Cardiac septum (tissue), 1 donor: ENCODE measurements around the gene MTX2. TPM values are rescaled to one million over a fixed set of nuclear protein-coding genes. Genes with fewer than 3 reads are reported as not detected.

Experiments
- DNase-seq: peaks from one replicate; pipeline ENCODE4 v3.0.0-alpha.2; 2020; ENCODE audit warnings: low spot score
- intact Hi-C: fragments of 100-400 bp; cut with DNase I; formaldehyde crosslinking; loops from one replicate; pipeline ENCODE4 v1.14.0; 2022
- long read RNA-seq: library from polyadenylated mRNA; unstranded; transcript quantifications from one replicate; pipeline ENCODE4 v2.0.0, GENCODE V29; 2021
- total RNA-seq: library from RNA; stranded (reverse); fragmentation: NEBNext Ultra II Directional; extraction: Animal tissue kit (Norgen Biotek cat#: 25700); gene quantifications from one replicate; pipeline ENCODE4 v1.2.1, GENCODE V29; 2021
- donor health status: DM: no; HTN: no; CAD: no.

MTX2 gene
- 44.1 TPM for total RNA-seq
- long read RNA-seq, transcript MTX2-202 (11 exons, 1,592 nt) = minor isoform, 7 of 93 reads
- long read RNA-seq, transcript MTX2-201 (10 exons, 1,364 nt) = major isoform, 75 of 93 reads
- long read RNA-seq, partial matches to known transcripts = 2 of 93 reads
- long read RNA-seq, other reads (novel, unspliced or antisense) = 9 of 93 reads

DNA sequence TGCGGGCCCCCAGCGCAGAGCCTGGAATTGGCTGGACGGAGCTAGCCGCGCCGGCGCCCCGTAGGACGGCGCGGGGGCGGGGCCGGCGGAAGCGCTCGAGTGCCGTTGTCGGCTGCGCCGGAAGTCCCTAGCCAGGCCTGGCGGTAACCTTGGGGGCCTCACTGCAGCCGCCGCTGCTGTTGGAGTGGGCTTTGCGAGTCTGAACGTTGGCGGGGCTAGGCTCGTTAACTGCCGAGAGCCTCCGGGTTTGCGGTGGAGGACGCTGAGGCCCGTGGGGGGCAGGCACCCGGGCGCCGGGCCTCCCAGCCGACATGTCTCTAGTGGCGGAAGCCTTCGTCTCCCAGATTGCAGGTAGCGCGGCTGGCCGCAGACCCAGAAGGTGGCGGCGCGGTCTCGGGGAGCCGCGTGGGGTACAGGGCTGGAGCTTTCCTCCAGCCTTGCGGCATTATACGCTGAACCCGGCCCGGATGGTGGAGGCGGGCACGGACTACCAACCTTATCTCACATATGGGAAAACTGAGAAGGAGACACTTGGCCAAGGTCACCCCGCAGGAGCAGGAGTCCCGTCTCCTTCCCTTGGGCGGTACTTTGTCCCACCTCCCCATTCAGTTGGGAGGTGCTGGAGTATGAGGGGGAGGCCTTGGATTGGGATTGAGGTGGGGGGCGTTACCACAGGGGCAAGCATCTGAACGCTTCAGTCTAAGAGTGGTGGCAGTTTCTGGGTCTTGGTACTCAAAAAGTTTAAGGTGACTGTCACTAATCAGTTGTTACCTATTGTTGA is at the start of gene MTX2:
Gene MTX2 (plus strand): TSS at position 124 of the 781 bp plus-strand sequence. CDS start 188 bp downstream, at position 312.
- peak; percentile 89 for DNase-seq
- intact Hi-C loops = no loop called here

DNA sequence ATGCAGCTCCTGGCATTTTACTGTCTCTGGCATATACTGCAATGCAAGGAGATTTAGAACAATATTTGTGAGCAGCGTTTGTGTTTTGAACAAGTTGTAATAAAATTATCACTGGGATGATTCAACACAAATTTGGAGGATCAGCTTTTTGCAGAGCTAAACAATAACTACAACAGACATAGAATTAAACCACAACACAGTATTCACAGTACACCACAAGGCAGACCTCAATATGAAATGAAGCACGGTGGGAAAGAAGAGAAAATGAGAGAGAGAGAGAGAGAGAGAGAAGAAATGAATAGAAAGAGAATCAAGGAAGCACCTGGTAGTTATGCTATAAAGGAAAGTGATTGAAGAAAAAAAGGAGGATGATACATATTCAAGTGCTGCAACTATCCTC is 41.4 kb upstream of the MTX2 start:
- DNase-seq = no peak
- intact Hi-C loops = no loop called here

DNA sequence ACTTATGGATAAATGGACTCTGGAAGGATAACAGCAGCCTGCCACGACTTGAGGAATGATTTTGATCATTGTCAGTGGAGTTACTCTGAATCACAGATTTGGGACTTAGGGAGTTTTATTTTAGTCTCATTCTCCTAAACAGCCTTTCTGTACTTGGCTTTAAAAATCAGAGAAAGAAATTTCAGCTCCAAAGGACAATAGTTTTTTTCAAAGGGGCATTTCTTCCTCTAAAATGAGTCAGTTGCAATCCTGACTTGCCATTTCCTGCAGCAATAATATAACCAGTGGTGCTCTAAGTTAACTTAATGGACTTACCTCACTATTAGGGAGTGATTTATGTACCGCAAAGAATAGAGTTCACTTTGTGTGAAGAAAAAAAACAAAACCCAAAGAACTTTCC is 35.1 kb upstream of the MTX2 start:
- intact Hi-C loops = no loop called here
- DNase-seq = no peak

DNA sequence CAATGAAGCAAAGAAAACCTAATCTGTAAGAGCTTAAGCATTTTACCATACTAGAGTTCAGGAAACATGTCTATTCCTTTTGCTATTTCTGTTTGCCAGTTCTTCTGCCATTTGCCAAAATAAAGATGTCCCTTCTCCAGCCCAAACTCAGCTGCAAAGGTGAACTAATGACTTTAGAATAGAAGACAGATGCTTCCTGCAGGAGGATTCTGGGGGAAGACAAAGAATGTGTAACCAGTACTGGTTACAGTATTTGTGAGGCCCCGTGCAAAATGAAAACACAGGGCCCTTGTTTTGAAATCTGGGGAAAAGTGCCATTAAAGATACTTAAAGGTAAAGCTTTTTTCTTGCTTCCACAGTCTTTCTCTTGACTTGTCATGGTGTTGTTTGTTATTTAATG is 34.3 kb upstream of the MTX2 start:
- intact Hi-C loops = no loop called here
- no peak for DNase-seq

DNA sequence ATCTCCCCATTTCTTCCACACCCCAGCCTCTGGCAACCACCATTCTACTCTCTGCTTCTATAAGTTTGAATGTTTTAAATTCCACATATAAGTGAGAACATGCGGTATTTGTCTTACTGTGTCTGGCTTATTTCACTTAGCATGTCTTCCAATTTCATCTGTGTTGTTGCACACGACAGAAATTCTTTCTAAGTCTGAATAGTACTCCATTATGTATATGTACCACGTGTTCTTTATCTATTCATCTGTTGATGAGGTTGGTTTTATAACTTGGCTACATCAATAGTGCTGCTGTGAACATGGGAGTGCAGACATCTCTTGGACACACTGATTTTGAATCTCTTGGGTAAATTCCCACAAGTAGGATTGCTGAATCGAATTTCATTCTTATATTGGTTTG is 31.8 kb upstream of the MTX2 start:
- intact Hi-C loops = no loop called here
- no peak for DNase-seq

DNA sequence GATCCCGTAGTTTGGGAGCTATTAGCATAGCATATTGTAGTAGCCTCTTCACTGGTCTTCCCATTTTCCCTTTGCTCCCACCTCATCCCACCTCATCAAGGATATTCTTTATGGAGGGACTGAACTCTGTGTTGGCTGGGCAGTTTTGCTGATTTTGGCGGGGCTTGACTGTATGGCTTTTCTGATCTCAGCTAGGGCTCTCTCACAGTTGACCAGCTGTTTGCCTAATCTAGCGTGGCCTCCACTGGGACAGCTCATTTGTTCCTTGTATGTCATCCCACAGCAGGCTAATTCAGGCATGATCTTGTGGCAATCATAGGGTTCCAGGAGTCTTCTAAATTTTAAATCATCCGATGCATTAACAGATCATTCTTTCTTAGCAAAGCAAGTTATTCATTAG is 30.2 kb upstream of the MTX2 start:
- intact Hi-C loops = no loop called here
- no peak for DNase-seq

DNA sequence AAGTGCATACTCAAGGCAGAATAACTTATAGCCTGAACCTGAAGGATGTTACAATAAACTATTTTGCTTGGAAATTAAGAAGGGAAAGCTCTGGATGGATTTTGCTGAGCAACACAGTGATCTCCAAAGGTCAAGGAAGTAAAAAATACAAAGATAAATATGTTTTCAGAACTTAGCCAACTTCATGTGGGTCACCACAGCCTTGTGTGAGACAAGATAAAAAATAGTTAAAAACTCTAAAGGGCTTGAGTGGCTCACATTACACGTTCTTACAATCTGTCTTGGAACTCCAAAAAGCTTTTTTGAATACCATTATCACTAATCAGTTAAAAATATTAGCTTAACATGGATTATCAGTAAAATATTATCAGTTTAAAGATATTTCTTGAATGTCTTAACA is 28.9 kb upstream of the MTX2 start:
- no peak for DNase-seq
- intact Hi-C loops = no loop called here

DNA sequence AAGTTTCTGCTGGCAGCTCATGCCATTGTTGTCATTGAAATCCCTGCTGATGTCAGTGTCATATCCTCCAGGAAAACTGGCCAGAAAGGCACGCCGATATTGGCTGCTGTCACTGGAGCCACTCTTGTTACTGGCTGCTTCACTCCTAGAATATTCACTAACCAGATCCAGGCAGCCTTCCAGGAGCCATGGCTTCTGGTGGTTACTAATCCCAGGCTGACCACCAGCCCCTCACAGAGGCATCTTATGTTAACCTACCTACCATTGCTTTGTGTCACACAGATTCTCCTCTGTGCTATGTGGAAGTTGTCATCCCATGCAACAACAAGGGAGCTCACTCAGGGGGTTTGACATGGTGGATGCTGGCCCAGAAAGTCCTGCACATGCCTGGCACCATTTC is 27.0 kb upstream of the MTX2 start:
- intact Hi-C loops = no loop called here
- no peak for DNase-seq

DNA sequence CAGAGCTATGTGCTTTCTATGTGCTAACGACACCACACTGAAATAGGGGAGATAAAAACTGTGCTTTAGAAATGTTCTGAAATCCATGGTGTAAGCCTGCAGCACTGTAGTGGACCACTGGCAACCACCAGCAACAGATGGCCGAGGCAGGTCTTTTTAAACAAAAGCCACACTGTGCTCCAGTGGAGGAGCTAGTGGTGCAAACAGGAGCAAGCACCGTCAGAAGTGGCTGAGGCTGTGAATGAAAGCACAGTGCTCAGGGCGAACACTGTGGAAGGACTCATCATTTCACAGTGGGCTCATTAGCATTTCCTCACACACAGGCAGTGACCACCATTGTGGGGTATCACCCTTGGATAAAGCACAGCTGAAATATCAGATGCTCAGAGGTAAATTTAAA is 22.9 kb upstream of the MTX2 start:
- DNase-seq = no peak
- intact Hi-C loops = no loop called here

DNA sequence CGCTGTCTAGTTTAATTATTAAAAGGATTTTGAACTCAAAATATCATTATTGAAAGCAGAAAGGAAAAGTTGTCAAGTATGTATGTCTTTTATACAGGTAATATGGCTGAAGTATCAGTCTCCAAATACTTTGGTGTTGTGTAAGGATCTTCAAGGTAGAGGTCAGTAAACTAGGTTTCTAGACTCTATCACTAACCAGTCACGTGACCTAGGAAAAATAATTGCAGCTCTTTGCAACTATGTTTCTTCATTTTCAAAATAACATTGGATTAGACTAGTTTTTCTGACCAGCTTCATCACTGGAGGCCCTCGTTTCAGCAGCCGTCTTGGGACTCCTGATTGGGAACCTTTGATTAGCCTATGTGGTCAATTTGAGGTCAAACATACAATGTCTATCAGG is 21.4 kb upstream of the MTX2 start:
- DNase-seq = no peak
- intact Hi-C loops = no loop called here

DNA sequence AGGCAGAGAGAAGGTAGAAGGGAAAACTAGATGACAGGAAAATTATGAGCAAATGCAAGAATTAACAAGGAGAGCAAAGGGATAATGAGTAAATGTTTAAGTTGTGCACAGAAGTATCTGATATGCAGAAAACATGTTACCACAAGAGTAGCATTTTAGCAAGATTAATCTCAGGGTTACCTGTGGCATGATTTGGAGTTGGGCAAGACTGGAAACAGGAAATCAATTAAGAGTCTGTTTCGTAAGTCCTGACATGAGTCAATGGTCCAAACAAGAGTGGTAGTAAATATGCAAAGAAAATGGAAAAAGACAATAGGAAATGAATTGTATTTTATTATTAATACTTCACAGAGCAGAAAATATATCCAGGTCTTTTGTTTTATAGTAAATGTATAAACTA is 17.3 kb upstream of the MTX2 start:
- intact Hi-C loops = no loop called here
- DNase-seq = no peak

DNA sequence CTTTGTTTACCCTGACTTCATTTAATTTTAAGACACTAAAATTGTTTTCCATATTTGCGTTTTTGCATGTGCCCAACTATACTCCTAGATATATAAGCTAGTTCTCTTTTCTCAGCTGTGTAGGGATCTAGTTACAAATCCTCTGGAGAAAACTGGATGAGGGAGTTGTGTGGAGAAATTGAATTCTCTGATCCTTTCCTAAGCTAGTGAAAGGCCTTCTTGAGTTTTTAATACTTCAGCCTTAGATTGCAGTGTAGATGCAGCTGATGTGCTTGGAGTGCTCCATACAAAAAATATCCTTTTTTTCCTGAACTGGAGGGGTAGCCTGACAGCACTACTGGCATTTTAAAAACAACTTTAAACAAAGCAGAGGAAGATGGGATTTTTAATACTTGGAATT is 8.6 kb upstream of the MTX2 start:
- DNase-seq = no peak

DNA sequence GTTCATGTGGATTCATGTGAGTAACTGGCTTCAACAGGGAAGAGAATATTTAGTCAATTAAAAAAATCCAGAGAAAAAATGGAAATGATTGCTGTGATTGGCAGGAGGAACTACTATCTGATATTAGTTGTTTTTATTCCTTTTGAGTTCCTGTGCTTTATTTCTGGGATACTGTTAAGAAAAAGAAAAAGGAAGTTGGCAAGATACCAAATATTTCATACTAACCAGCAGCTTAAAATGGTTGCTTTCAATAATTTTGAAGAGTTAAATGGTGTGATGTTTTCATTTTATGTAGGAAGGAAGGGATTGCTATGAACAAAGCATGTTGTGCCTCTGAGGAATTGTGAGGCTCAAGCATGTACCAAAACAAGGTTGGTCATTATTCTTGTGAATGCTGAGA is 8.1 kb upstream of the MTX2 start:
- DNase-seq = no peak
- intact Hi-C loops = no loop called here

More for the DNA sequence above, 8.6 kb upstream of the MTX2 start:
- intact Hi-C loops = no loop called here

DNA sequence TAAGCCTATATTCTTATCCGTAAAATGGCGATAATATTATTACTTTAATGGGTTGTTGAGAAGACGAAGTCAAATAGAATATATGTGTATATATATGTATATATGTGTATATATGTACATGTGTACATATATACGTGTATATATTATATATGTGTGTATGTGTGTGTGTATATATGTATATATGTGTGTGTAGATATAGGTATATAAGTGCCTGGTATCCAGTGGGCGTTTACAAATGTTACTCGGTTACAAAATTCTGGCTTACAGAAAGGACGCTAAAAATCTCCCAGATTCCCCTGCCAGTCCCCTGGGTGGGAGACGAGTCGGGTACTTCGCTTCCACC is 295 bp upstream of the MTX2 start:
- intact Hi-C loops = no loop called here
- DNase-seq = no peak

DNA sequence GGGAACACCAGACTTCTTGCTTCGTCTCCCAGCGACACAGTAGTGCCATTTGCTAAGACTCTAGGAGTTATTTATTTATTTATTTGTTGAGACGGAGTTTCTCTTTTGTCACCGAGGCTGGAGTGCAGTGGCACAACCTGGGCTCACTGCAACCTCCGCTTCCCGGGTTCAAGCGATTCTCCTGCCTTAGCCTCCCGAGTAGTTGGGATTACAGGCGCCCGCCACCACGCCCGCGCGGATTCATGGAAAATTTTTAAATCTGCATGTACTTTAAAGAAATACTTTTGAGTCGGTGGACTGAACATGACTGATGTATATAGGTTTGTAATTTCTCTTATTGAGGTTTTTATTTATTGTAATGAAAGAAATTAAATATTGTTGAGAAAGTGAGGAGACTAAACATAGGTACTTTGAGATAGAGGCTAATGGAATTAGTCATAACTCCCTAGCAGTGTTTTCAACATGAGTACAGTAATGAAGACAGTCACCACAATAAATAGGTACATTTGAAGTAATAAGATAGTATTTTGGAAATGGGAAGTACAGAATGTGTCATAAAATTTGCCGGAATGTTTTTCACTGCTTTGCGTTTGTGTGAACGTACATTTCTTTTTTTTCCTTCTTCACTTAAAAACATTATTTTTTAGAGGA is 983 bp downstream of the MTX2 start:
- intact Hi-C loops = no loop called here
- DNase-seq = no peak

DNA sequence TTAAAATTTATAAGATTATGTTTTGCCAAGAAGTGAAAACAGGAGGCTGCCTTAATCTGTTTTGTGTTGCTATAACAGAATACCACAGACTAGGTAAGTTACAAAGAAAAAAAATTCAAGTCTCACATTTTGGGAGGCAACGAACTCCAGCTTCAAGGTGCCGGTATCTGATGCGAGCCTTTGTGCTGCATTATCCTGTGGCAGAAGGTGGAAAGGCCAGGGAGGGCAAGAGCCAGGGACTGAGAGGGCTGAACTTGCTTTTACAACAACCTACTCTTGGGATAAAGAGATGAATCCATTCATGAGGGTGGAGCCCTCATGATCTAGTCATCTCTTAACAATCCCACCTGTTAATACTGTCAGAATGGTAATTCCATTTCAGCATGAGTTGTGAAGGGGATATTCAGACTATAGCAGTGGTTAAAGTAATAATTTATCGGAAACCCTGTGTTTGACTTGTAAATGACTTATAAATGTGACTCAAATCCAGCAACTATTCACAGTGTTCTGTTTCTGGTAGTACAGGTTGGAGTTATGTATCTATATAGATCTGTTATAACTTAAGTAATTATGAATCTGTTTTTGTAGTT is 3.7 kb downstream of the MTX2 start:
- intact Hi-C loops = no loop called here
- no peak for DNase-seq

DNA sequence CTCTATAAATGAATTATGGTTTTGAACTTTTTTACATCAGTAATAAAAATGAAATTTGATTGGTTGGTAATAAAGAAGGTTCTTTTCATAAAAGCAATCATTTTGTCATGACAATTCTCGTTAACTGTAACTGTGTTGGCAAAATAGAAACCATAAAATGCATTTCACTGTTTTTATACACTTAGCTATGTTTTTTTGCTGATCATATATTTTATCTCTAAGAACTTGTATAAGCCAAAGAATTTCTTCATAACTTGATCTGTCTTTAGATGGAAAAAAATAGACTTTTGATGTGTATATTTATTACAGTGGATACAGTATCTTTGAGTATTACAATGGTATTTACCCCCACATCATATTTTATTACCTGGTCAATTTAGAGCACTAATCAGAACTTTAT is 9.7 kb downstream of the MTX2 start:
- DNase-seq = no peak
- intact Hi-C loops = no loop called here

DNA sequence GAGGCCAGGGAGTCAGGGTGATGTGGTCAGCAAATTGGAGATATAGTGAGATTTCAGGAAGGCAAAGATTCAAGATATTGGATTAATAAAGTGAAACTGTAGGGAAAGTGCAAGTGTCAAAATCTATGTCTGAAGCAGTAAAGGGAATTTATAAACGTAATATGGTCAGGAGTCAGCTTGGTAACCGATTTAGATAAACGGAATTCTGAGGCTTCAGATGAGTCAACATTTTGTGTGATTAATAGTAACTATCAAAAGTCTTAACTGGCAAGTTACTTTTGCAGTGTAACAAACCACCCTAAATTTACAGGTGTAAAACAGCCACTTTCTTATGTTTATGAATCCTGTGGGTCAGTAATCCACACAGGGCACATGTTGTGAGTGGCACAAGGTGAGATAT is 10.9 kb downstream of the MTX2 start:
- intact Hi-C loops = no loop called here
- DNase-seq = no peak

DNA sequence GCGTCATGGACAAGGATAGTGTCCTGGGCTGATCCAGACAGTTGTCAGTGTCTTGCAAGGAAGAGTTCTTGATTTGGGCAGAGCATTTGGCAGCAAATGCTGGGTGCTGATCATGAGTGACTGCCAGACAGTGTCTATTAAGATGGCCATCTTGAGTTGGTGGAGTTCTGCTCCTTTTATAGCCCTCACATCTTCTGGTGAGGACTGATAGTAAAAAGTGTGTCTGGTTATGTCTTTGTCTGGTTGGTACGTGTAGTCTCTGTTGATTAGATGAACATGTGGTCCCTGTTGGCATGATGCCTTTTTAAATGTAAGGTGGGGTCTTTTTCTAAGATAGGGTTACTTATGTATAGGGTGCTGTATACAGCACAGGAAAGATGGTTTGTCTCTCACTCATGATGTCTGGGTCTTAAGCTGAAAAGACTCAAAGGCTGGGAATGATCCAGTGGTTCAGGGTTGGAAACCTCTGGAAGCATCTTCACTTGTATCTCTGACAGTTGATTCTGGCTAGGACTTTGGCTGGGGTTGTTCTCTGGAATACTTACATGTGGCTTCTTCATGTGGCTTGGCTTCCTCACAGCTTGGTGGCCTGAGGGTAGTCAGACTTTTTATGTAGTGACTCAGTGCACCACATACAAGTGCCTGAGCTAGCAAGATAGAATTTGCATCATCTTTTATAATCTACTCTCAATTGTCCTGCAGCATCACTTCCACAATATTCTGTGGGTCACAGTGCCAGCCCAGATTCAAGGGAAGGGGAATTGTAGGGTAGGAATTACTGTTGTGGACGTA is 11.8 kb downstream of the MTX2 start:
- DNase-seq = no peak
- intact Hi-C loops = no loop called here
